GM10248 (cell line): ENCODE data around the gene LYPD4.
A peak's percentile ranks its signal among the peaks of the same experiment; 100 is the strongest.

Experiments
- CTCF ChIA-PET: fragments of 300-600 bp; sonication (Branson Sonifier 250); formaldehyde crosslinking; extraction: SDS; loops from one replicate; lab custom pipeline; 2021; ENCODE audit warnings: antibody characterized with exemption; lab: Yijun Ruan, JAX
- POLR2A ChIA-PET: fragments of 350-650 bp; sonication (Branson Sonifier 250); formaldehyde crosslinking; extraction: SDS; loops from one replicate; lab custom pipeline; 2020; ENCODE audit warnings: antibody characterized with exemption; lab: Yijun Ruan, JAX
- DNase-seq: peaks from one replicate; pipeline ENCODE4 v3.0.0; 2012; ENCODE audit errors: extremely low spot score
- TF ChIP-seq, protein P1 (sequence below): IDR thresholded peaks from 2 replicates; pipeline ENCODE4 v1.5.1; 2012; ENCODE audit warnings: mild to moderate bottlenecking, low read depth; ENCODE audit errors: extremely low read depth, missing control alignments, control extremely low read depth

Gene LYPD4

DNA sequence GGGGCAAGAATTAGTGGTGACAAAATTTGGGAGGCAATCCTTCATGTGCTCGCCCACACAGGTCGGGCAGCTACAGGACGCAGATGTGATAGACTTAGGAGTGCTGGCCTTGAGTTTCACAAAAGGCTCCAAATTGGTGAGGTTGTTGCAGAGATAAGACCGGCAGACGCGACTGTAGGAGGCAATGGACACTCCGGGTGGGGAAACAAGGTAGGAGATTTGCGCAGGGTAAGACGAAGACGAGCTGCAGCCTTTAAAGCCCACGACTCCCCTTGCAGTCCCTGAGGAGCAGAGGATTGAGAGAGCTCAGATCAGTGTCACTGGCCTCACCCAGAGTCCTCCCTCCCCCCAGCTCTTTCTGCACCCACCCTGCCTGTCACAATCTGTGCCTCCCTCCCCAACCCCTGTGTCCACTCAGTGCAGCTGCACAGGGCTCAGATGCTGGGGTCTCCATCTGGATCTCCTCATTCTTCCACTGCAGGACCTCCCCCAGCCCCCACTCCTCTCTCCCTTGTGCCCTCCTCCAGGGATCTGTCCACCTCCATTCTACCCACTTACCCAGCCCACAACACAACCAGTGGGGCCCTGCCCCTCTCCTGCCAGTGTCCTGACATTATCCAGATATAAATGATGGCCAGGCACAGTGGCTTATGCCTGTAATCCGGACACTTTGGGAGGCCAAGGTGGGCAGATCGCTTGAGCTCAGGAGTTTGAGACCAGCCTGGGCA lies 6.3 kb downstream of the LYPD4 start:
- TF ChIP-seq, protein P1, sequence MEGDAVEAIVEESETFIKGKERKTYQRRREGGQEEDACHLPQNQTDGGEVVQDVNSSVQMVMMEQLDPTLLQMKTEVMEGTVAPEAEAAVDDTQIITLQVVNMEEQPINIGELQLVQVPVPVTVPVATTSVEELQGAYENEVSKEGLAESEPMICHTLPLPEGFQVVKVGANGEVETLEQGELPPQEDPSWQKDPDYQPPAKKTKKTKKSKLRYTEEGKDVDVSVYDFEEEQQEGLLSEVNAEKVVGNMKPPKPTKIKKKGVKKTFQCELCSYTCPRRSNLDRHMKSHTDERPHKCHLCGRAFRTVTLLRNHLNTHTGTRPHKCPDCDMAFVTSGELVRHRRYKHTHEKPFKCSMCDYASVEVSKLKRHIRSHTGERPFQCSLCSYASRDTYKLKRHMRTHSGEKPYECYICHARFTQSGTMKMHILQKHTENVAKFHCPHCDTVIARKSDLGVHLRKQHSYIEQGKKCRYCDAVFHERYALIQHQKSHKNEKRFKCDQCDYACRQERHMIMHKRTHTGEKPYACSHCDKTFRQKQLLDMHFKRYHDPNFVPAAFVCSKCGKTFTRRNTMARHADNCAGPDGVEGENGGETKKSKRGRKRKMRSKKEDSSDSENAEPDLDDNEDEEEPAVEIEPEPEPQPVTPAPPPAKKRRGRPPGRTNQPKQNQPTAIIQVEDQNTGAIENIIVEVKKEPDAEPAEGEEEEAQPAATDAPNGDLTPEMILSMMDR = no peak
- CTCF ChIA-PET = interaction anchor here (1.1 to 7.7 kb wide), 6 partner anchors 17 to 197 kb away, joined by 3 to 51 read pairs (median 4); partner anchors contain the start of gene RPS19
- POLR2A ChIA-PET = no interaction called here
- no peak for DNase-seq

DNA sequence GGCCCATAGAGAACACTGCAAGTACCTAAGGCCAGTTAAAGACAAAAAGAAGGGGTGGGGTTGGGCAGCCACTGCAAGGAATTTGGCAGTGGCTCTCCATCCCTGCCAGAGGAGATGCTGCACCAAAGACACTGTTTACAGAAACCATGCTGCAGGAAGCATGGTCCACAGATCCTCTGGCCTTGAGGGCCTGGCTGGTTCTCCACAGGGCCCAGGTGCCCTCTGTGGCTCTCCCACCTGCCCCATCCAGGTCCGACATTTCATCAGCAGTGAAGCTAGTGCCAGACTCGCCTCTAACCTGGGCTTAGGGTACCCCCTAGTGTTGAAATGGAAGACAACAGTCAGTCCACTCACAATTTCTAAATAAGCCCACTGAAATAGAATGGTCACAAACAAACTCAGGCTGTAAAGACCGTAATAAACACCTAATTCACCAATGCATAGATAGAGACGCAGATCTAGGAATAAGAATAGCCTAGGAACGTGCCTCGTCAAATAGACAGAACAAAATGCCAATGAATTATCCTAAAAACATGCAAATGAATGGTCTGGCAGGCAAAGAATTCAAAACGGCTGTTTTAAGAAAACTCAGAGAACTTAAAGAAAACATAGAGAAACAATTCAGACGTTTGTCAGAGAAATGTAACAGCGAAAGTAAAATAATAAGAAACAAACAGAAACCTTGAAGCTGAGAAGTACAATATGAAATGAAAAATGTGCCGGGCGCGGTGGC lies 23.3 kb downstream of the LYPD4 start:
- POLR2A ChIA-PET = no interaction called here
- DNase-seq = peak; percentile 83
- TF ChIP-seq, protein P1 = peak; percentile 59
- CTCF ChIA-PET = interaction anchor here (0.8 to 11.1 kb wide), 14 partner anchors 8 to 617 kb away, joined by 3 to 153 read pairs (median 6); no protein-coding TSS in a partner anchor

DNA sequence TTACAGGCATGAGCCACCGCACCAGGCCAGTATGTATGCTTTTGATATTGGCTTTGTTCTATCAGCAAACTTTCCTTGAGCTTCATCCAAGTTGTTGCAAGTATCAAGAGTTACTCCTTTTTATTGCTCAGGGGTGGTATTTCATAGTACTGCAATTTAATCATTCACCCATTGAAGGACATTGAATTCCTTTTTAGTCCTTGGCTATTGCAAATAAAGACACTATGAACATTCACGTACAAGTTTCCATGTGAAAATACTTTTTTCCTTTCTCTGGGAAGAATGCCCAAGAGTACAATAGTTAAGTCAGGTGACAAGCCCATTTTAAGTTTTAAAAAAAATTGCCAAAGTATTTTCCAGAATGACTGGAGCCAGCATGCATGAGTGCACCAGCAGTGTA lies 27.7 kb downstream of the LYPD4 start:
- ChIA-PET POLR2A (no interaction called here), CTCF (interaction anchor here (1.8 to 2.4 kb wide), 2 partner anchors 21 to 24 kb away, joined by 4 to 8 read pairs; no protein-coding TSS in a partner anchor)
- no peak for DNase-seq
- TF ChIP-seq, protein P1 = no peak

DNA sequence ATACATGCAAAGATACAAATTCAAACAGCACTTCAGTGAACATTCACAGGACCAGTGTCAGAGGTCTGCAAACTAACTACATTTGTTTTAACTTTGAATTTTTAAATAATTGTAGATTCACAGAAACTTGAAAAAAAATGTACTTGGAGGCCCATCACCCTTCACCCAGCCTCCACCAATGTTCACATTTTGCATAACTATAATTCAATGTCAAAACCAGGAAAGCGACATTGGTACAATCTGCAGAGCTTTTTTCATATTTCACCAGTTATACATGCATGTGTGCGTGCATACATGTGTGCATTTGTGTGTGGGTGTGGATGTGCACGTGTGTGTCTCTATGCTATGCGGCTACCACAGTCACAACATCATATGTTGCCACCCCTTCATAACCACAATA lies 29.2 kb downstream of the LYPD4 start:
- ChIA-PET CTCF (interaction anchor here (2.4 kb wide), 1 partner anchor 22 kb away, joined by 8 read pairs; no protein-coding TSS in a partner anchor), POLR2A (no interaction called here)
- no peak for DNase-seq
- TF ChIP-seq, protein P1 = no peak

DNA sequence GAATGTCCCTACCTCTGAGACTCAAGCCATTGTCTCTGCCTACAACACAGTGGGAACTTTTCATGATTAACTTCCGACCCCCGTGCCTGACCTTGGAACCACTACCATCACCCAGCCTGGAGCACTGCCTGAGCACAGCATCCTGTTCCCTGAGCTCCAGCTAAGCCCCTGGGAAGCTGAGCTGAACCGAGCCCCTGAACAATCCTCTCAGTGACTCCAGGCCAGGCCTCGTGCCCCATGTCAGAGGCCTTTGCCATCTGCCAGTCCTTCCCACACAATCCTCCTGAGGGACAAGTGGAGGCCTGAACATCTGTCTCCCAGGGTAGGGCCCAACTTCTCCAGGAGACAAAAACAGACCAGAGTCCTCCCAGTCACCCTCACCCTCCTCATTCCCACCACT lies 30.6 kb downstream of the LYPD4 start:
- ChIA-PET CTCF (interaction anchor here (1.0 to 5.0 kb wide), 2 partner anchors 20 to 46 kb away, joined by 3 to 44 read pairs; partner anchors contain the start of gene CEACAM3), POLR2A (no interaction called here)
- DNase-seq = no peak
- TF ChIP-seq, protein P1 = no peak

DNA sequence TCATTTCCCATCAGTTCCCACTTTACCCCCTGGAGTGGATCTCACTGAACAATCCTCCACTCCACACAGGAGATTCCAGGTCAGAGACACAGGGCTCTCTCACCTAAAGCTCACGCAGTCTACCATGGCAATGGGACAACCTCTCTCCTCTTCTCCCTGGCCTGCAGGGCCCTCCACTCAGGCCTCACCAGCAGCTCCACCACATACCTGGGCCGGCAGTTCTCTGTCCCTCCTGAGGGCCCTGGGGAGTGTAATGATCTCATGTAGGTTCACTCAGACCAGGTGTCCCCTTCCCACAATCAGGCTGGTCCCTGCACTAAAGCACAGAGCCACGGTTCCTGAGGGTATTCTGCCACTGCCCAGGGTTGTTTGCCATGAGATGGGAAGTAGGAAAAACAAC lies 32.5 kb downstream of the LYPD4 start:
- POLR2A ChIA-PET = no interaction called here

More for the DNA sequence above, 32.5 kb downstream of the LYPD4 start:
- TF ChIP-seq, protein P1 = no peak
- CTCF ChIA-PET = interaction anchor here (0.8 to 5.0 kb wide), 4 partner anchors 9 to 223 kb away, joined by 3 to 44 read pairs (median 4); partner anchors contain the start of gene CEACAM3
- no peak for DNase-seq
